SH-SY5Y (cell line): ENCODE results near the gene XG.

ENCODE experiments used
- GATA2 ChIP-seq: IDR thresholded peaks from 2 replicates; pipeline ENCODE4 v1.6.1; 2011; ENCODE audit warnings: mild to moderate bottlenecking, low read depth, low read length
- GATA3 ChIP-seq: IDR thresholded peaks from 2 replicates; pipeline ENCODE4 v1.6.1; 2011; ENCODE audit warnings: low read depth, mild to moderate bottlenecking, low read length, moderate library complexity

- TF ChIP-seq GATA2, result no peak
- no peak for TF ChIP-seq GATA3
Observed at GRCh38 chrX:2767631-2768455, 16.0 kb downstream of the XG start.
